GM12873 (cell line): ENCODE results near the gene PIK3AP1.

Experiments
- TF ChIP-seq, protein P1 (sequence below): IDR thresholded peaks from 2 replicates; pipeline ENCODE4 v1.5.1; 2012; ENCODE audit warnings: low read depth, mild to moderate bottlenecking, moderate library complexity, low read length, control low read depth; ENCODE audit not compliant: insufficient read depth; ENCODE audit errors: missing control alignments

Gene PIK3AP1

GRCh38 chr10:96716390-96716789, 3.9 kb downstream of the PIK3AP1 start:
- TF ChIP-seq, protein P1, sequence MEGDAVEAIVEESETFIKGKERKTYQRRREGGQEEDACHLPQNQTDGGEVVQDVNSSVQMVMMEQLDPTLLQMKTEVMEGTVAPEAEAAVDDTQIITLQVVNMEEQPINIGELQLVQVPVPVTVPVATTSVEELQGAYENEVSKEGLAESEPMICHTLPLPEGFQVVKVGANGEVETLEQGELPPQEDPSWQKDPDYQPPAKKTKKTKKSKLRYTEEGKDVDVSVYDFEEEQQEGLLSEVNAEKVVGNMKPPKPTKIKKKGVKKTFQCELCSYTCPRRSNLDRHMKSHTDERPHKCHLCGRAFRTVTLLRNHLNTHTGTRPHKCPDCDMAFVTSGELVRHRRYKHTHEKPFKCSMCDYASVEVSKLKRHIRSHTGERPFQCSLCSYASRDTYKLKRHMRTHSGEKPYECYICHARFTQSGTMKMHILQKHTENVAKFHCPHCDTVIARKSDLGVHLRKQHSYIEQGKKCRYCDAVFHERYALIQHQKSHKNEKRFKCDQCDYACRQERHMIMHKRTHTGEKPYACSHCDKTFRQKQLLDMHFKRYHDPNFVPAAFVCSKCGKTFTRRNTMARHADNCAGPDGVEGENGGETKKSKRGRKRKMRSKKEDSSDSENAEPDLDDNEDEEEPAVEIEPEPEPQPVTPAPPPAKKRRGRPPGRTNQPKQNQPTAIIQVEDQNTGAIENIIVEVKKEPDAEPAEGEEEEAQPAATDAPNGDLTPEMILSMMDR, result no peak

GRCh38 chr10:96714746-96715255, 5.5 kb downstream of the PIK3AP1 start:
- TF ChIP-seq, protein P1, result no peak

DNA sequence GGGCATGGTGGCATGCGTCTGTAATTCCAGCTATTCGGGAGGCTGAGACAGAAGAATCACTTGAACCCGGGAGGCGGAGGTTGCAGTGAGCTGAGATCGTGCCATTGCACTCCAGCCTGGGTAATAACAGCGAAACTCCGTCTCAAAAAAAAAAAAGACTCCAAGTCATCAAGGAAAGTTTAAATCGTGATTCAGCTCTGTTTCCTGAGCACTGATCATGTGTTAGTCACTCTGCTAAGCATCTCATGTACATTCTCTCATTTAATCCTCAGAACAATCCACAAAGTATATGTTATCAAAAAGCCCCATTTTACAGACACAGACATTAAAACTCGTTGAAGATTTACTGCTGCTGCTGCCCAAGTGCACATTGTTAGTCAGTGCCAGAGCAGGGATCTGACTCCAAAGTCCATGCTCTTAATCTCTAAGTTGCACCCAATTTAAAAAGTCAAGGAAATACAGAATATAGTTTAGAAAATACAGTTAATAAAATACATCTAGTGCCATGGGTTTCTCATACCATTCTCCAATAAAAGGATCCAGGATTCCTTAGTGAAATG, 6.2 kb downstream of the PIK3AP1 start:
- TF ChIP-seq, protein P1, result no peak

GRCh38 chr10:96712662-96713271, 7.5 kb downstream of the PIK3AP1 start:
- TF ChIP-seq, protein P1, result no peak

GRCh38 chr10:96711048-96711728, 9.1 kb downstream of the PIK3AP1 start:
- TF ChIP-seq, protein P1, result no peak

DNA sequence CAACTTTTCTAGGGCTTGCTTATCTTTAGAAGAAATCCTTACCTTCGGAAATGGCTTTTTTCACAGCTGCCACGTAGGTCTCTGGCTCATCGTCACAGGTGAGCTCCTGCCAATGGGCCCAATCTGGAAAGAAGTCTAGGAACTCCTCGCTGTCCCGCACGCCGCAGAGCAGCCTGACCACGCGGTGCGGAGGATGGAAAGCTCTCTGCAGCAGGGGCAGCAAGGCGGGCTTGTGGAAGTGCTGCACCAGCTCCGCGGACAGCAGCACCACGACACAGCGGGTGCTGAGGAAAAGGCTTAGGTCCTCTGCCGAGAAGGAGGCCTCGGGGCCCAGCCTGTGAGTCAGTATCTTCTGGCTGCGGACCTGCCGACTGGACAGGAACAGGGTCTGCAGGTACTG, 10.8 kb downstream of the PIK3AP1 start:
- TF ChIP-seq, protein P1, result no peak

GRCh38 chr10:96708996-96709395, 11.3 kb downstream of the PIK3AP1 start:
- TF ChIP-seq, protein P1, result no peak
